Pancreas (tissue), 10 donors: Measurements from ENCODE around the gene GRM7. TPM values are rescaled to one million over a fixed set of nuclear protein-coding genes. Genes with fewer than 3 reads are reported as not detected.

Experiments
- ATAC-seq, 4 donors: fragments of 200-7000 bp; cut with Tn5 transposase; one replicate each; pipeline versions ENCODE4 v1.8.0 to v1.9.1; 2020; ENCODE audit warnings: mild to moderate bottlenecking in 4 of 4, moderate library complexity in 4 of 4
- DNase-seq, 6 donors: peaks; one replicate each; pipeline ENCODE4 v3.0.0-alpha.2; 2020
- FAIRE-seq: peaks from 2 replicates; lab custom pipeline; 2012; peaks lifted over from hg19 to GRCh38; lab: Jason Lieb, UNC
- H3K27ac ChIP-seq, 4 donors: fragments of 200-600 bp; sonication (generic); 1 replicate in 3 of 4; 2 replicates in 1 of 4; pipeline versions ENCODE4 v1.5.0 to v1.8.0; 2020
- H3K27me3 ChIP-seq, 4 donors: fragments of 200-600 bp; one replicate each; pipeline ENCODE4 v1.8.0; 2021
- H3K36me3 ChIP-seq, 3 donors: fragments of 200-600 bp; sonication (generic) in 1 of 3; one replicate each; pipeline versions ENCODE4 v1.5.0 to v1.8.0; 2020 to 2021
- H3K4me1 ChIP-seq, 3 donors: fragments of 200-600 bp; one replicate each; pipeline ENCODE4 v1.8.0; 2021
- H3K4me3 ChIP-seq, 4 donors: fragments of 200-600 bp; sonication (generic) in 2 of 4; one replicate each; pipeline versions ENCODE4 v1.5.0 to v1.8.0; 2020 to 2021
- H3K9me3 ChIP-seq, 4 donors: fragments of 200-600 bp; one replicate each; pipeline ENCODE4 v1.8.0; 2021
- CTCF ChIP-seq, 4 donors: fragments of 200-600 bp; sonication (generic) in 3 of 4; IDR thresholded peaks; one replicate each; pipeline versions ENCODE4 v1.5.0 to v1.8.0; 2021; ENCODE audit warnings: antibody characterized with exemption in 4 of 4
- WGBS, 2 donors: extraction: QIAGEN DNeasy Blood & Tissue Kit; methylation state at CpG; one replicate each; pipeline ENCODE4 v1.1.7; 2013; 5-methylcytosine and 5-hydroxymethylcytosine counted together
- intact Hi-C, 3 donors: fragments of 100-400 bp; cut with DNase I; formaldehyde crosslinking; loops; one replicate each; pipeline versions ENCODE4 v1.11.1 to v1.14.2; 2022
- polyA plus RNA-seq, 2 donors: library from polyadenylated mRNA; stranded (reverse); fragments of 200-250 nt; gene quantifications; one replicate each; pipeline ENCODE4 v1.2.3, GENCODE V29; 2013
- total RNA-seq, 6 donors: library from RNA; stranded (reverse); fragmentation: NEBNext Ultra II Directional in 4 of 6; extraction: Animal tissue kit (Norgen Biotek cat#: 25700) in 4 of 6; gene quantifications; one replicate each; pipeline versions ENCODE4 v1.2.1 to v1.2.4, GENCODE V29; 2021 to 2023
- donor health status: healthy with polysubstance abuse.
- donor health status: DM: no; HTN: no; CAD: no; lungs with moderate emphysema.
- donor health status: DM: no; HTN: no; CAD: no.
- donor health status: control.
- donor health status: control.
- donor health status: Bipolar disorder and iron deficiency.
- donor health status: DM: yes; HTN: yes; CAD: no.
- donor health status: DM: no; HTN: no; CAD: no.
- donor health status: DM: no; HTN: no; CAD: no.
- donor health status: DM: yes; HTN: yes; CAD: no.

The GRM7 gene
- total and polyA plus RNA-seq, 8 donors = 0.03 to 0.28 (median 0.18) TPM; not detected in 4

DNA sequence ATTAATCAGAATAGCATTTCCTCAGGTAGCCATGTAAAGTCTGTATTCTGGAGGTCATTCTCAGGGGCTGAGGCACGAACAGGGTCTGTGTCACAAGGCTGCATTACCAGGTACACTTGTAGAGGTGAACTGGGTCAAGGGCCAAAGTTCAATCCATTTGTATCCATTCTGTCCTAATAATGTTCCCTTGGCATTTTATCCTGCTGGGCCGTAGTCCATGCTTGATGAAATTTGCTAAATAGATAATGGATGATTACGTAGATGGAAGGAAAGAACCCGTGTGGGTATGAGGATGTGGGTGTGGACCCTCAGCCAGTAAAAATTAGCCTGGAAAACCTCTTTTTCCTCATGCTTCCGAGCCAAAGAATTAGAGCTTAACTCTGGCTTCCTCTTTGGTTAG lies 785.9 kb downstream of the GRM7 start:
- FAIRE-seq = no peak

DNA sequence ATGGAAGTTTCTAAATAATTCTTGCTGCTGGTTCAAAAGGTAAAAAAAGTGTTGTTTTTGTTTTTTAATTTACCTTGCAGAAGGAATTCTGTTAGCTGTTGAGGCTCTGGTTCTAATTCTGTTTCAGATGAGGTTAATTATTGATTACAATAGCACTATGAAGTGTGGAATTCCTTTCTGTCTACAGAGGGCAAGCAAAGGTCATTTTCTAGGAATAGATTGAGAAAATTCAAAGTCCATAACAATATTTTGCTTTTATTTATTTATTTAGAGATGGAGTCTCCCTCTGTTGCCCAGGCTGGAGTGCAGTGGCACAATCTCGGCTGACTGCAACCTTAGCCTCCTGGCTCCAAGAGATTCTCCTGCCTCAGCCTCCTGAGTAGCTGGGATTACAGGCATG lies 789.6 kb downstream of the GRM7 start:
- FAIRE-seq = no peak
- Histone ChIP-seq H3K4me1 (no peaks in the 10 kb centered on the region), H3K36me3 (no peaks in the 10 kb centered on the region), H3K27me3 (no peaks in the 10 kb centered on the region), H3K9me3 (no peaks in the 10 kb centered on the region), H3K27ac (no peak overlapping the region), H3K4me3 (no peak overlapping the region)
- intact Hi-C loops = no loop called here
- ATAC-seq = no peak
- TF ChIP-seq CTCF (IDR thresholded peaks at IDR 0.05) = no peak
- 41 to 64% methylated on average over 1 of the region's 1 CpG for WGBS, 2 donors
- DNase-seq = no peak

More for the DNA sequence above, 785.9 kb downstream of the GRM7 start:
- no peak for TF ChIP-seq CTCF (IDR thresholded peaks at IDR 0.05)
- Histone ChIP-seq H3K27ac (no peak overlapping the region), H3K4me3 (no peak overlapping the region), H3K36me3 (no peaks in the 10 kb centered on the region), H3K27me3 (no peaks in the 10 kb centered on the region), H3K9me3 (no peaks in the 10 kb centered on the region), H3K4me1 (no peaks in the 10 kb centered on the region)
- 69 to 73% methylated on average over 5 of the region's 5 CpGs for WGBS, 2 donors
- DNase-seq (no peak), ATAC-seq (no peak)
- intact Hi-C loops = no loop called here

GRCh38 chr3:7651274-7651673 lies 790.4 kb downstream of the GRM7 start:
- Histone ChIP-seq H3K27me3 (no peaks in the 10 kb centered on the region), H3K27ac (no peak overlapping the region), H3K9me3 (no peaks in the 10 kb centered on the region), H3K4me1 (no peaks in the 10 kb centered on the region), H3K36me3 (no peaks in the 10 kb centered on the region), H3K4me3 (no peak overlapping the region)
- no peak for TF ChIP-seq CTCF (IDR thresholded peaks at IDR 0.05)
- FAIRE-seq (no peak), DNase-seq (no peak), ATAC-seq (no peak)
- intact Hi-C loops = no loop called here
- 70 to 83% methylated on average over 2 of the region's 2 CpGs for WGBS, 2 donors

- H3K9me3 ChIP-seq = no peaks in the 10 kb centered on the region
- 45 to 60% methylated on average over 4 of the region's 4 CpGs for WGBS, 2 donors
- H3K4me3 ChIP-seq = no peak overlapping the region
- ATAC-seq (peak in 1 of 4 donors; percentile 20), DNase-seq (no peak), FAIRE-seq (no peak)
- H3K27me3 ChIP-seq = no peaks in the 10 kb centered on the region
- H3K27ac ChIP-seq = no peak overlapping the region
- no peaks in the 10 kb centered on the region for H3K36me3 ChIP-seq
- intact Hi-C loops = no loop called here
- TF ChIP-seq CTCF (IDR thresholded peaks at IDR 0.05) = no peak
- no peaks in the 10 kb centered on the region for H3K4me1 ChIP-seq
These were observed 796.5 kb downstream of the GRM7 start for GRCh38 chr3:7657214-7658112.

- DNase-seq = no peak
- no peaks in the 10 kb centered on the region for H3K9me3 ChIP-seq
- no peak for TF ChIP-seq CTCF (IDR thresholded peaks at IDR 0.05)
- no peak overlapping the region for H3K4me3 ChIP-seq
- no peak overlapping the region for H3K27ac ChIP-seq
- no peaks in the 10 kb centered on the region for H3K27me3 ChIP-seq
- H3K4me1 ChIP-seq = no peaks in the 10 kb centered on the region
- no peaks in the 10 kb centered on the region for H3K36me3 ChIP-seq
- no peak for FAIRE-seq
- ATAC-seq = no peak
- intact Hi-C loops = no loop called here
- 78% methylated on average over 3 of the region's 3 CpGs for WGBS, 2 donors
These were observed 797.4 kb downstream of the GRM7 start for GRCh38 chr3:7658294-7658693.
